GM21737 (cell line): Measurements from ENCODE around the gene PIK3AP1.
"Not testable (repeated sequence)": the region's sequence is repeated elsewhere in the genome, so short reads cannot be mapped to it uniquely, and the experiment has no call there.

Experiments used
- ATAC-seq: cut with Tn5 transposase; IDR thresholded peaks from one replicate; pipeline ENCODE4 v1.9.1; 2021; ENCODE audit warnings: mild to moderate bottlenecking, moderate library complexity; ENCODE audit not compliant: unreplicated experiment

The PIK3AP1 gene

GRCh38 chr10:96699613-96700012 lies 20.7 kb downstream of the PIK3AP1 start:
- ATAC-seq = no peak

GRCh38 chr10:96698305-96698704 lies 22.0 kb downstream of the PIK3AP1 start:
- ATAC-seq = not testable (repeated sequence)

GRCh38 chr10:96697438-96697837 lies 22.9 kb downstream of the PIK3AP1 start:
- no peak for ATAC-seq

- ATAC-seq = no peak
Measured at GRCh38 chr10:96696845-96697425, 23.4 kb downstream of the PIK3AP1 start.

- ATAC-seq = no peak
Measured at GRCh38 chr10:96695975-96696634, 24.2 kb downstream of the PIK3AP1 start.

GRCh38 chr10:96695366-96695765 lies 24.9 kb downstream of the PIK3AP1 start:
- ATAC-seq = no peak

GRCh38 chr10:96693431-96693830 lies 26.9 kb downstream of the PIK3AP1 start:
- no peak for ATAC-seq

GRCh38 chr10:96692427-96692826 lies 27.9 kb downstream of the PIK3AP1 start:
- ATAC-seq = no peak

GRCh38 chr10:96691761-96692160 lies 28.6 kb downstream of the PIK3AP1 start:
- ATAC-seq = no peak

- ATAC-seq = no peak
Measured at GRCh38 chr10:96690755-96691730, 29.3 kb downstream of the PIK3AP1 start.

- ATAC-seq = no peak
Measured at GRCh38 chr10:96688789-96689188, 31.5 kb downstream of the PIK3AP1 start.

- ATAC-seq = no peak
Measured at GRCh38 chr10:96687317-96688012, 32.8 kb downstream of the PIK3AP1 start.

GRCh38 chr10:96686514-96686913 lies 33.8 kb downstream of the PIK3AP1 start:
- no peak for ATAC-seq

GRCh38 chr10:96685306-96685705 lies 35.0 kb downstream of the PIK3AP1 start:
- ATAC-seq = no peak

- no peak for ATAC-seq
Measured at GRCh38 chr10:96684826-96685225, 35.5 kb downstream of the PIK3AP1 start.

- ATAC-seq = no peak
Measured at GRCh38 chr10:96683710-96684109, 36.6 kb downstream of the PIK3AP1 start.

GRCh38 chr10:96683065-96683464 lies 37.2 kb downstream of the PIK3AP1 start:
- no peak for ATAC-seq

GRCh38 chr10:96681524-96681923 lies 38.8 kb downstream of the PIK3AP1 start:
- ATAC-seq = no peak

- ATAC-seq = not testable (repeated sequence)
Measured at GRCh38 chr10:96680463-96680862, 39.9 kb downstream of the PIK3AP1 start.

GRCh38 chr10:96678725-96679124 lies 41.6 kb downstream of the PIK3AP1 start:
- ATAC-seq = no peak
